ENCODE data around the gene PTH1R.

GRCh38 chr3:46854555-46854991 is 22.9 kb upstream of the PTH1R start:
- TF ChIP-seq CTCF (IDR thresholded peaks at IDR 0.05) (no peak), POLR2A (IDR thresholded peaks at IDR 0.05) (no peak)

All from vagina (tissue), 2 donors.